Kidney (tissue), 14 donors: Measurements from ENCODE around the gene CYS1. TPM values are rescaled to one million over a fixed set of nuclear protein-coding genes. Genes with fewer than 3 reads are reported as not detected.
"Not testable (repeated sequence)": the region's sequence is repeated elsewhere in the genome, so short reads cannot be mapped to it uniquely, and the experiment has no call there.

Experiments
- DNase-seq, 5 donors: peaks; one replicate each; pipeline ENCODE4 v3.0.0-alpha.2; 2013 to 2020
- FAIRE-seq: peaks from 2 replicates; lab custom pipeline; 2012; peaks lifted over from hg19 to GRCh38; lab: Jason Lieb, UNC
- H3K27ac ChIP-seq, 2 donors: one replicate each; pipeline ENCODE4 v1.7.0; 2013; ENCODE audit warnings: low read depth in 2 of 2, low read length in 2 of 2, inconsistent platforms in 1 of 2
- H3K27me3 ChIP-seq: one replicate; pipeline ENCODE4 v1.7.1; 2013; ENCODE audit warnings: low read length, inconsistent platforms; ENCODE audit not compliant: control insufficient read depth, insufficient read depth
- H3K36me3 ChIP-seq, 3 donors: one replicate each; pipeline versions ENCODE4 v1.7.0 to v1.7.1; 2013; ENCODE audit warnings: low read length in 3 of 3, control low read depth in 1 of 3, inconsistent platforms in 1 of 3; ENCODE audit not compliant: insufficient read depth in 3 of 3, control insufficient read depth in 2 of 3
- H3K4me1 ChIP-seq, 3 donors: one replicate each; pipeline versions ENCODE4 v1.7.0 to v1.7.1; 2013; ENCODE audit warnings: low read length in 3 of 3, inconsistent platforms in 1 of 3, low read depth in 1 of 3; ENCODE audit not compliant: control insufficient read depth in 2 of 3, insufficient read depth in 2 of 3
- H3K4me3 ChIP-seq, 3 donors: one replicate each; pipeline versions ENCODE4 v1.7.0 to v1.8.1; 2013; ENCODE audit warnings: low read length in 3 of 3, control low read depth in 1 of 3, inconsistent platforms in 1 of 3
- H3K9ac ChIP-seq, 3 donors: one replicate each; pipeline versions ENCODE4 v1.7.0 to v1.7.1; 2013; ENCODE audit warnings: low read length in 3 of 3, control low read depth in 1 of 3, inconsistent platforms in 1 of 3
- H3K9me3 ChIP-seq, 3 donors: one replicate each; pipeline versions ENCODE4 v1.7.0 to v1.7.1; 2013; ENCODE audit warnings: low read length in 3 of 3, control low read depth in 1 of 3, inconsistent platforms in 1 of 3; ENCODE audit not compliant: control insufficient read depth in 2 of 3, insufficient read depth in 1 of 3
- intact Hi-C: fragments of 100-400 bp; cut with DNase I; formaldehyde crosslinking; loops from one replicate; pipeline ENCODE4 v1.11.1; 2022
- polyA plus RNA-seq: library from polyadenylated mRNA; stranded (reverse); fragments of 350-450 nt; fragmentation: Illumina TruSeq; extraction: RNeasy Lipid Tissue Mini Kit (QIAGEN cat#74804); gene quantifications from one replicate; pipeline ENCODE4 v1.2.3, GENCODE V29; 2014; ENCODE audit warnings: low read depth, low replicate concordance; ENCODE audit not compliant: insufficient read depth
- total RNA-seq: library from RNA; stranded (reverse); fragmentation: NEBNext Ultra II Directional; extraction: Animal tissue kit (Norgen Biotek cat#: 25700); gene quantifications from one replicate; pipeline ENCODE4 v1.2.1, GENCODE V29; 2021
- TF ChIP-seq, protein P1 (sequence below): IDR thresholded peaks from 3 replicates; pipeline ENCODE4 v1.5.1; 2012; ENCODE audit warnings: mild to moderate bottlenecking, moderate library complexity, borderline replicate concordance; ENCODE audit not compliant: insufficient read depth; ENCODE audit errors: extremely low read depth
- donor health status: control.
- donor health status: control.
- donor health status: control.
- donor health status: control.
- donor health status: control.
- donor health status: DM: yes; HTN: yes; CAD: no.
- donor health status: Normal renal cell carcinoma (clear cell type).

The CYS1 gene
- total and polyA plus RNA-seq, 2 donors from 2014 or later = 245 to 276 TPM

DNA sequence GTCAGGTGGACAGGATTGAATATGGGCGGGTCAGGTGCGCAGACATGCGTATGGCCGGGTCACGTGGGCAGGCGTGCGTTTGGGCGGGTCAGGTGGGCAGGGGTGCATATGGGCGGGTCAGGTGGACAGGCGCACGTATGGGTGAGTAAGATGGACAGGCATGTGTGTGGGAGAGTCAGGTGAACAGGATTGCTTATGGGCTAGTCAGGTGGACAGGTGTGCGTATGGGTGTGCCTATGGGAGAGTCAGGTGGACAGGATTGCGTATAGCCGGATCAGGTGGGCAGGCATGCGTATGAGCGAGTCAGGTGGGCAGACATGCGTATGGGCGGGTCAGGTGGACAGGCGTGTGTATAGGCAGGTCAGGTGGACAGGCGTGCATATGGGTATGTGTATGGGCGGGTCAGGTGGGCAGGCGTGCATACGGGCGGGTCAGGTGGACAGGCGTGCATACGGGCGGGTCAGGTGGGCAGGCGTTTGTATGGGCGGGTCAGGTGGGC lies 67.2 kb downstream of the CYS1 start:
- Histone ChIP-seq H3K27me3 (no peaks in the 10 kb centered on the region), H3K36me3 (no peaks in the 10 kb centered on the region), H3K4me1 (peaks cover 0 to 12% (median 9%) of the 10 kb centered on the region in 3 donors), H3K4me3 (no peak overlapping the region), H3K27ac (no peak overlapping the region), H3K9me3 (peaks cover 0 to 4% (median 0%) of the 10 kb centered on the region in 3 donors), H3K9ac (no peak overlapping the region)
- DNase-seq (no peak), FAIRE-seq (no peak)
- intact Hi-C loops = no loop called here
- TF ChIP-seq, protein P1, sequence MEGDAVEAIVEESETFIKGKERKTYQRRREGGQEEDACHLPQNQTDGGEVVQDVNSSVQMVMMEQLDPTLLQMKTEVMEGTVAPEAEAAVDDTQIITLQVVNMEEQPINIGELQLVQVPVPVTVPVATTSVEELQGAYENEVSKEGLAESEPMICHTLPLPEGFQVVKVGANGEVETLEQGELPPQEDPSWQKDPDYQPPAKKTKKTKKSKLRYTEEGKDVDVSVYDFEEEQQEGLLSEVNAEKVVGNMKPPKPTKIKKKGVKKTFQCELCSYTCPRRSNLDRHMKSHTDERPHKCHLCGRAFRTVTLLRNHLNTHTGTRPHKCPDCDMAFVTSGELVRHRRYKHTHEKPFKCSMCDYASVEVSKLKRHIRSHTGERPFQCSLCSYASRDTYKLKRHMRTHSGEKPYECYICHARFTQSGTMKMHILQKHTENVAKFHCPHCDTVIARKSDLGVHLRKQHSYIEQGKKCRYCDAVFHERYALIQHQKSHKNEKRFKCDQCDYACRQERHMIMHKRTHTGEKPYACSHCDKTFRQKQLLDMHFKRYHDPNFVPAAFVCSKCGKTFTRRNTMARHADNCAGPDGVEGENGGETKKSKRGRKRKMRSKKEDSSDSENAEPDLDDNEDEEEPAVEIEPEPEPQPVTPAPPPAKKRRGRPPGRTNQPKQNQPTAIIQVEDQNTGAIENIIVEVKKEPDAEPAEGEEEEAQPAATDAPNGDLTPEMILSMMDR = no peak

DNA sequence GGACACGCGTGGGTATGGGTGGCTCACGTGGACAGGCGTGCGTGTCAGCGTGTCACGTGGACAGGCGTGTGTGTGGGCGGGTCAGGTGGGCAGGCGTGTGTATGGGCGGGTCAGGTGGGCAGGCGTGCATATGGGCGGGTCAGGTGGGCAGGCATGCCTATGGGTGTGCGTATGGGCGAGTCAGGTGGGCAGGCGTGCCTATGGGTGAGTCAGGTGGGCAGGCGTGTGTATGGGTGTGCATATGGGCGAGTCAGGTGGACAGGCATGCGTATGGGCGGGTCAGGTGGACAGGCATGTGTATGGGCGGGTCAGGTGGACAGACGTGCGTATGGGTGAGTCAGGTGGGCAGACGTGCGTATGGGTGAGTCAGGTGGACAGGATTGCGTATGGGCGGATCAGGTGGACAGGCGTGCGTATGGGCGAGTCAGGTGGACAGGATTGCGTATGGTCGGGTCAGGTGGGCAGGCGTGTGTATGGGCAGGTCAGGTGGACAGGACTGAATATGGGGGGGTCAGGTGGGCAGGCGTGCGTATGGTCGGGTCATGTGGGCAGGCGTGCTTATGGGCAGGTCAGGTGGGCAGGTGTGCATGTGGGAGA lies 67.7 kb downstream of the CYS1 start:
- H3K27ac ChIP-seq, FAIRE-seq, DNase-seq: not testable (repeated sequence)

DNA sequence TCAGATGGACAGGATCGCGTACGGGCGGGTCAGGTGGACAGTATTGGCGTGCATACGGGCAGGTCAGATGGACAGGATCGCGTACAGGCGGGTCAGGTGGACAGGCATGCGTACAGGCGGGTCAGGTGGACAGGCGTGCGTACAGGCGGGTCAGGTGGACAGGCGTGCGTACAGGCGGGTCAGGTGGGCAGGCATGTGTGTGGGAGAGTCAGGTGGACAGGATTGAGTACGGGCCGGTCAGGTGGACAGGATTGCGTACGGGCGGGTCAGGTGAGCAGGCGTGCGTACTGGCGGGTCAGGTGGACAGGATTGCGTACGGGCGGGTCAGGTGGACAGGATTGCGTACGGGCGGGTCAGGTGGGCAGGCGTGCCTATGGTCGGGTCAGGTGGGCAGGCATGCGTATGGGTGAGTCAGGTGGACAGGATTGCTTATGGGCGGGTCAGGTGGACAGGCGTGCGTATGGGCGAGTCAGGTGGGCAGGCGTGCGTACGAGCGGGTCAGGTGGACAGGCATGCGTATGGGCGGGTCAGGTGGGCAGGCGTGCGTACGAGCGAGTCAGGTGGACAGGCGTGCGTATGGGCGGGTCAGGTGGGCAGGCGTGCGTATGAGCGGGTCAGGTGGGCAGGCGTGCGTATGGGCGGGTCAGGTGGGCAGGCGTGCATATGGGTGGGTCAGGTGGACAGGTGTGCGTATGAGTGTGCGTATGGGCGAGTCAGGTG lies 68.4 kb downstream of the CYS1 start:
- intact Hi-C loops, H3K36me3 ChIP-seq: not testable (repeated sequence)
- peak in 1 of 5 donors; percentile 52 for DNase-seq

More for the DNA sequence above, 67.7 kb downstream of the CYS1 start:
- intact Hi-C loops, H3K27me3 ChIP-seq, H3K9ac ChIP-seq, H3K36me3 ChIP-seq, H3K9me3 ChIP-seq, H3K4me3 ChIP-seq: not testable (repeated sequence)
- H3K4me1 ChIP-seq = peaks cover 0 to 17% (median 12%) of the 10 kb centered on the region in 3 donors

DNA sequence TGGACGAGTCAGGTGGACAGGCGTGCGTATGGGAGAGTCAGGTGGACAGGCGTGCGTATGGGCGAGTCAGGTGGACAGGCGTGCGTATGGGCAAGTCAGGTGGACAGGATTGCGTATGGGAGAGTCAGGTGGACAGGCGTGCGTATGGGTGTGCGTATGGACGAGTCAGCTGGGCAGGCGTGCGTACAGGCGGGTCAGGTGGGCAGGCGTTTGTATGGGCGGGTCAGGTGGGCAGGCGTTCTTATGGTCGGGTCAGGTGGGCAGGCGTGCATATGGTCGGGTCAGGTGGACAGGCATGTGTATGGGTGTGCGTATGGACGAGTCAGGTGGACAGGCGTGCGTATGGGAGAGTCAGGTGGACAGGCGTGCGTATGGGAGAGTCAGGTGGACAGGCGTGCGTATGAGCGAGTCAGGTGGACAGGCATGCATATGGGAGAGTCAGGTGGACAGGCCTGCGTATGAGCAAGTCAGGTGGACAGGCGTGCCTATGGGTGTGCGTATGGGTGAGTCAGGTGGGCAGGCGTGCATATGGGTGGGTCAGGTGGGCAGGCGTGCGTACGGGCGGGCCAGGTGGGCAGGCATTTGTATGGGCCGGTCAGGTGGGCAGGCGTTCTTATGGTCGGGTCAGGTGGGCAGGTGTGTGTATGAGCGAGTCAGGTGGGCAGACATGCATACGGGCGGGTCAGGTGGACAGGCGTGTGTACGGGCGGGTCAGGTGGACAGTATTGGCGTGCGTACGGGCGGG lies 69.2 kb downstream of the CYS1 start:
- DNase-seq, H3K9me3 ChIP-seq, H3K36me3 ChIP-seq, H3K27ac ChIP-seq, H3K27me3 ChIP-seq, H3K9ac ChIP-seq, FAIRE-seq, intact Hi-C loops, H3K4me3 ChIP-seq: not testable (repeated sequence)
- peaks cover 0 to 12% (median 11%) of the 10 kb centered on the region in 3 donors for H3K4me1 ChIP-seq

More for the DNA sequence above, 68.4 kb downstream of the CYS1 start:
- not testable (repeated sequence) for H3K4me3 ChIP-seq, H3K9ac ChIP-seq, H3K27me3 ChIP-seq, FAIRE-seq, H3K27ac ChIP-seq, H3K9me3 ChIP-seq
- H3K4me1 ChIP-seq = peaks cover 0 to 14% (median 13%) of the 10 kb centered on the region in 3 donors
